GM21367 (cell line): ENCODE data around the gene ARHGAP21.
A peak's percentile ranks its signal among the peaks of the same experiment; 100 is the strongest.
"Not testable (repeated sequence)": the region's sequence is repeated elsewhere in the genome, so short reads cannot be mapped to it uniquely, and the experiment has no call there.

Experiments used
- ATAC-seq: cut with Tn5 transposase; IDR thresholded peaks from one replicate; pipeline ENCODE4 v1.9.1; 2021; ENCODE audit not compliant: unreplicated experiment

ARHGAP21 gene

GRCh38 chr10:24643679-24644209 is 79.9 kb downstream of the ARHGAP21 start:
- no peak for ATAC-seq

- ATAC-seq: peak; percentile 84
These were observed 80.6 kb downstream of the ARHGAP21 start for GRCh38 chr10:24642921-24643678.

GRCh38 chr10:24639124-24639523 is 84.6 kb downstream of the ARHGAP21 start:
- ATAC-seq: no peak

DNA sequence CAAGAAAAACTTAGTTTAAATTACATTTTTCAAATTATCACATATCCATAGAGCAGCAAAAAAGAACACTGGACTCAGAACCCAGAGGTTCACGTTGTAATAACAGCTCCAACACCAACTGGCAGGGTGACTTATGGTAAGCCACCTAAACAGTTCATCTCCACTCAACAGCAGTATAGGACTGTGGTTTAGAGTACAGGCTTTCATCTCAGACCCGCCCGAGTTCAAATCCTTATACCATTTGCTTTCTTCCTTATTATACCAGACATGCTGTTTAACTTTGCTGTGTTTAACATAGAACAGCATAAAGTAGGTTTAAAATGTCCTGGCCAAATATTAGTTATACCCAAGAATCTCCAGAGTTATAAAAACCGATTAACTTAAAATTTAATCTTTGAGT is 97.9 kb downstream of the ARHGAP21 start:
- ATAC-seq: no peak

GRCh38 chr10:24623383-24623782 is 100.3 kb downstream of the ARHGAP21 start:
- no peak for ATAC-seq

DNA sequence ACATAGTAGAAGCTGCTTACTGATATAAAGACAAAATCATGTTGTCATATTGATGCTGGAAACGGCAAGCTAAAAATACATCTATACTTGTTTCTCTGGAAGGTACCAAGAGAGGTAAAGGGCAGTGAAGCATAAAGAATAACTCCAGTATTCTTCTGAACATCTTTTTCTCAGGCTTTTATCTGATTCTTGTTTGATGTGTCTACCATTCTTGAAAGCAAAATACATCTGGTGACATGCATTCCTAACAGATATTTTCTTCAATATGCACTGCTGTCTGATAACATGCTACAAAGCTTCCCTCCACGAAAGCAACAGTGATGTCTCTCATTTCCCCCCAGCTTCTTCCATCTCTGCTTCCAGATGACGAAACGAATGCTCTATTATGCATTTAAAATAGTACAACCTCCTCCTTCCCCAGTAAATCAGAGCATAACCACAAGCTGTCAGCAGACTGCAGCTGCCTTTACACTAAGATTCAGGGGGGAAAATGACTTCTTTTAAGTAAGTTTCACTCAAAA is 100.8 kb downstream of the ARHGAP21 start:
- ATAC-seq: no peak

DNA sequence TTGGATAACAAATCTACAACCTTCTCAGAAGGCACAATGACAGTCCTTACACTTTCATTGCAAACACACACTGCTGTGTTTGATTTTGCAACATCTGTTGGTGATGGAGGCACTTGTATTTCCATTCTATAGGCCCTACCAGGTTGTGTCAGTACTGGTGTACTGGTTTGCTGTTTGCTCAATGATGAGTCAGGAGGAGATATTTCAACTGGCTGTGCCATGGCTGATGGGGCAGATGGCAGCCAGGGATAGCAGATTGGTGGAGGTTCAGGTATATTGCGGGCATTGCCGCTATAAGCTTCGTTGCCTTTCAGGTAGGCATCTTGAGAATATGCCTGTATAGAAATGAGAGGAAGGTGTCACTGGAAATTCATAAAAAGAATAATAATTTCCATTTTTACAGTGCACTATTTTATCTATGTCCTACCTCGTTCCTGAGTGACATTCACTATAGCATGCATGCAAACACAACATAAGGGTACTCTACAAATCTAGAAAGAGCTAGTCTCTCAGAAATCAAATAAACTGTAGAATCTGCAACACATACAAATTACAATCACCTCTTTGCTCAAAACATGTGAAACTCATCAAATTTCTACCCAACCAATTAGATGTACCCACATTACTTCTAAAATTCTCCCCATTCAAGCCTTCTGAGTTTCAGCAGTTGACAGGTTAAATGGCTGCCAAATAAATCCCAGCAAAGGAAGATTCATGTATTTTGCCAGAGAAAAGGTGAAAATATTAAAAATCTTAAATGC is 102.5 kb downstream of the ARHGAP21 start:
- not testable (repeated sequence) for ATAC-seq

- ATAC-seq: not testable (repeated sequence)
These were observed 103.7 kb downstream of the ARHGAP21 start for GRCh38 chr10:24619994-24620310.

GRCh38 chr10:24619291-24619993 is 104.2 kb downstream of the ARHGAP21 start:
- ATAC-seq: not testable (repeated sequence)

- no peak for ATAC-seq
These were observed 105.3 kb downstream of the ARHGAP21 start for GRCh38 chr10:24618401-24618800.

DNA sequence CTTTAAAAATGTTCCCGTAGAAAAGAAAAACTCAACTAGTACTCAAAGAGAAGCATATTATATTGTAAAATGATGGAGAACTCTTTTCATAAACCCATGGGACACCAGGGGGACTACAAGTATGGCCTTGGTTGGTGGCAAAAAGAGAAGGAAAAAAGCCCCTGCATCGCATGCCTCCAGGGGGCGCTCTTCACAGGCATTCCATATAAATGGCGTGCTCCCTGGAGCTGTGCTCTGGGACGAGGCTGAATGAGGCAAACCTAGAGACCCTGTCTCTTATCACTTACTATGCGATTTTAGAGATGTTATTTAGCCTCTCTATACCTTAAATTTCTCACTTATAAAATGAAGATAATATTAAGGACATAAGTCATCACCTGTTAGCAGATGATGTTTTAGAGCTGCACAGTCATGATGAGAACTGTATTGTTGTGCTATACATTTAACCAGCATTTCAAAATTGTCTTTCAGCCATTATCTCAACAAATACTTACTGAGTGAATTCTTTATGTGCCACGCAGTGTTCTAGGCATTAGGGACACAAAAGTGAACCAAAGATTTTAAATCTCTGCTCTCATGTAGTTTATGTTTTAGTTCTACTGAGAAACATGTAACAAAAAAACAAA is 105.8 kb downstream of the ARHGAP21 start:
- ATAC-seq: peak; percentile 47

- ATAC-seq: no peak
These were observed 107.2 kb downstream of the ARHGAP21 start for GRCh38 chr10:24616536-24616935.

DNA sequence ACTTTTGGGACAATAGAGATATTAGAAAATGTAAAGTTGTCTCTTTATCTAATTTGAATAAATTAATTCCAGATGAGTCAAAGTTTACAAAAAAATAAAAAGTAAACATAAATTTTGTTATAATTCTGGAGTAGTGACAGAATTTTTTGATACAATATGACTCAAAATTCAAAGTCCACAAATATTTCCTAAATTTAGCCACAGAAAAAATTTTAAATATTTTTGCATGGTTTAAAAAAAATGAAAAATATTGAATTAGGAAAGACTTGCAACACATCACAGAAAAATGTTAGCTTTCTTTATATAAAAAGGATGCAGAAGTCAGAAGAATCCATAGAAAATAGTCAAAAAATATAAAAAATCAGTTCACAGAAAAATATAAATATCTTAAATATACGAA is 117.7 kb downstream of the ARHGAP21 start:
- ATAC-seq: no peak

DNA sequence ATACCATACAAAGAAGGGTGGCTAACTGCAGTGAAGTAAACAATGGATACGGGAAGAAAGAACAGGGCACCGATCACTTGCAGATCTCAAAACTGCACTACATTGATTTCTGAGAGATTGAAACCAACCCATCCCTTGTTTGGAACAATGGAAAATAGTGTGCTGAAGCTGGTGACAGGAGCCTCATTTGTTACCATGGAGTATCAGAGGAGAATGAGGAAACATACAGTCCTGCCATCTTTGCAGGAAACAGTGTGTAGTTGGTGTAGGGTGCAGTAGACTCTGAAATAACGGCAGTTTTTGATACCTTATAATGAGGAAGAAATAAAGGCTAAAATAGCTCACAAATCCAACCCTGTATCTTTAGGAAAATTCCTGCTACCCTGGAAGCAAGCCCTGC is 118.5 kb downstream of the ARHGAP21 start:
- ATAC-seq: no peak

DNA sequence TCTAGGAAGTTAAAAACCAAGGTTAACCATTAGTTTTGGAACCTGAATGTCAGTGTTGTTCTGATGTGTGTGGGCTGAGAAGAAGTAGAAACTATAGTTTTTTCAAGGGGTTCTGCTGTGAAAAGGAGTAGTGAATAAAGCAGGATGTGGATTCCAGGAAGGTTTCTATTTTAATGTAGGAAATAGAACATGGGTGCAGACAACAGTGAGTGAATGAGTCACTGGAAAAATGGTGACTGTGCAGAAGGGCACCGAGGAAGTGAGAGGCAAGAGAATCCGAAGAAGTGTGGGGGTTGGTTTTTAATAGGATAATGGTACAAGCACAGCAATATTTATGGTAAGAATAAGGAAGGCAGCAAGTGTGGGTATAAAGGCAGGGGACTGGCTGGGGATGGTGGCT is 120.4 kb downstream of the ARHGAP21 start:
- no peak for ATAC-seq

DNA sequence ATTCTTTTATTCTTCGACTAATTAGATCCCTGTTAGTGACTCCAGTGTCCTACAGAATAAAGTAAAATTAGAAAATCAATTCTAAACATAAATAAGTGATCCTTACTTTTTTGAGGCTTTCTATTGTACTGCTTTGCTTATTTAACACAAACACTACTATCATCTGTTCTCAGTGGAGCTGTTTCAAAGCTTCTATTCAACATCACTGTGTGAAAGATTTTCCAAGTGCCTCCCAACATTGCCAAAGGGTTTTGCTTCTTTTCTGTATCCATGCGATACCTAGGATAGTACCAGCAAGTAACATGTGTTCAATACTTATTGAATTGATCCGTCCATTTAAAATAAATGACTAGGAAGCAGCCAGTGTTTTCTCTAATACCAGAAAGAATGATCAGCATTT is 125.7 kb downstream of the ARHGAP21 start:
- ATAC-seq: no peak

- ATAC-seq: no peak
These were observed 126.3 kb downstream of the ARHGAP21 start for GRCh38 chr10:24597426-24597825.

DNA sequence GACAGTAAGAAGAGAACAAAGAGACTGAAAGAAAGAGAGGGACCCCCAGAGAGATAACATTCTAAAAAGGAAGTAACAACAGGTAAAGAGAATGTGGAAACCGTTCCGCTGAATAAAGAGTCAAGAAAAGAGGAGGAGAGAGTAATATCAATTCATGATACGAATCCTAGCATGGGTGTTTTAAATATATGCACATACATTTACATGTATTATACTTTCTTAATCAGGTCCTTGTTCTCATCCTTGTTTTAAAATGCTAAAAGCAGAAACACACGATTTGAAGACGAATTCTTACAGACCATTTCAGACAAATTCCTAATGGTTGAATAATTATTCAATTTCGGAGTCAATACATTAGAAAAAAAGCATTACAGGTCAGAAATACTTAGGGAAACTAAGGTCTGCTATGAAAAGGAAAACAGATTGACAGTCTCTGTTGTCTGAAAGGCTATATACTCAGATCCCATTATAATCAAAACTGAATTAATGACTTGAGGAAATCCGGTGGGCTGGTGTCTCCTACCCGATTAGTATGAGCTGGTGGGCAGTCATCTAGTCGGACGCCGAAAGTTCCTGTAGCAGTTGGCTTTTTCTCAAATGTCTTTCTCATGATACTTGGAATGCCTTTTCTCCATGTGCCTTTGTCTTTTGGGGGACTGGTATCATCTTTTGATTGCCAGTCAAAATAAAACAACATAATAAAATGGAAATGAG is 127.3 kb downstream of the ARHGAP21 start:
- no peak for ATAC-seq

- no peak for ATAC-seq
These were observed 132.8 kb downstream of the ARHGAP21 start for GRCh38 chr10:24590697-24591457.

DNA sequence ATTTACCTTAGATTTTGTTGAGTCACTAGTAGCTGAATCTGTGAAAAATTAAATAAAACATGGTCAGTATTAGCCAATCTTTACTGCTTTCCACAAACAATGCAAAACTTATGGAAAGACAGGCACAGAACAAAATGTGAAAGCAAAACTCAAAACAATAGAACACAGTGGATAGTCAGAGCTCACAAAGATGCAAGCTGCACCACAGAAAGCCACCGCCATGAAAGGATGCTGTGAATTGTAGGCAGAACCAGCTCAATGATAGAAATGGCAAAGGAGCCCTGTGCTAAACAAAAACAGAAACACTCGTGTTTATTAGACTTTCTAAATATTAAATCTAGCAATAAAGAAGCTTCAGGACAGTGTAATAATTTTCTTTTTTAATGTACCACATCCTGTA is 134.4 kb downstream of the ARHGAP21 start:
- no peak for ATAC-seq
